IMR-90 (cell line): Measurements from ENCODE around the gene SCN10A. TPM values are rescaled to one million over a fixed set of nuclear protein-coding genes. Genes with fewer than 3 reads are reported as not detected.

ENCODE experiments used
- ATAC-seq: fragments of 200-7000 bp; cut with Tn5 transposase; 2 replicates; pipeline ENCODE4 v1.9.1; 2020; ENCODE audit warnings: low read depth, mild to moderate bottlenecking, moderate library complexity
- BruUV-seq: library from RNA; stranded (reverse); fragments of 400-500 nt; replicated peaks from 2 replicates; lab custom pipeline; 2021; lab: Mats Ljungman, UMichigan
- CTCF ChIA-PET: fragments of 300-600 bp; formaldehyde crosslinking; extraction: SDS; loops from one replicate; lab custom pipeline; 2021; ENCODE audit warnings: antibody characterized with exemption; lab: Yijun Ruan, JAX
- POLR2A ChIA-PET: fragments of 300-600 bp; sonication (Branson Sonifier 250); formaldehyde crosslinking; loops from one replicate; lab custom pipeline; 2022; ENCODE audit warnings: antibody characterized with exemption; ENCODE audit not compliant: unreplicated experiment; lab: Charles Lee
- DNase-seq: peaks from one replicate; pipeline ENCODE4 v3.0.0; 2013
- H2AFZ ChIP-seq: replicated peaks from 2 replicates; pipeline ENCODE3; 2013; ENCODE audit warnings: low read length, mild to moderate bottlenecking; ENCODE audit not compliant: poor library complexity
- H2AK5ac ChIP-seq: 2 replicates; pipeline ENCODE4 v1.6.1; 2013; ENCODE audit warnings: low read depth, low read length, inconsistent platforms
- H2AK9ac ChIP-seq: replicated peaks from 2 replicates; pipeline ENCODE3; 2013; ENCODE audit warnings: mild to moderate bottlenecking, low read depth, low read length, moderate library complexity; ENCODE audit not compliant: poor library complexity
- H2BK120ac ChIP-seq: 2 replicates; pipeline ENCODE4 v1.6.1; 2013; ENCODE audit warnings: low read depth, low read length, inconsistent platforms
- H2BK15ac ChIP-seq: 3 replicates; pipeline ENCODE4 v1.6.1; 2013; ENCODE audit warnings: low read depth, low read length, inconsistent platforms
- H2BK20ac ChIP-seq: 2 replicates; pipeline ENCODE4 v1.6.1; 2013; ENCODE audit warnings: low read depth, mild to moderate bottlenecking, inconsistent platforms, low read length, moderate library complexity
- H2BK5ac ChIP-seq: 2 replicates; pipeline ENCODE4 v1.6.1; 2013; ENCODE audit warnings: mild to moderate bottlenecking, low read depth, low read length, inconsistent platforms; ENCODE audit not compliant: poor library complexity, severe bottlenecking
- H3K14ac ChIP-seq: replicated peaks from 2 replicates; pipeline ENCODE4 v1.6.1; 2013; ENCODE audit warnings: low read depth, low read length, inconsistent platforms
- H3K18ac ChIP-seq: 2 replicates; pipeline ENCODE4 v1.6.1; 2013; ENCODE audit warnings: low read depth, low read length, control low read depth
- H3K23ac ChIP-seq: 2 replicates; pipeline ENCODE4 v1.6.1; 2013; ENCODE audit warnings: low read depth, low read length, inconsistent platforms
- H3K27ac ChIP-seq: 2 replicates; pipeline ENCODE4 v1.5.1; 2013; ENCODE audit warnings: mild to moderate bottlenecking, control low read depth, low read length; ENCODE audit not compliant: insufficient read depth
- H3K27me3 ChIP-seq: 2 replicates; pipeline ENCODE4 v1.6.1; 2013; ENCODE audit warnings: low read length; ENCODE audit not compliant: control insufficient read depth, insufficient read depth
- H3K36me3 ChIP-seq: 2 replicates; pipeline ENCODE4 v1.6.1; 2013; ENCODE audit warnings: low read length, mixed read lengths; ENCODE audit not compliant: control insufficient read depth, insufficient read depth
- H3K4ac ChIP-seq: 2 replicates; pipeline ENCODE4 v1.6.1; 2013; ENCODE audit warnings: low read depth, low read length, inconsistent platforms
- H3K4me1 ChIP-seq: 2 replicates; pipeline ENCODE4 v1.6.1; 2013; ENCODE audit warnings: low read length, mixed read lengths; ENCODE audit not compliant: control insufficient read depth, insufficient read depth
- H3K4me2 ChIP-seq: 2 replicates; pipeline ENCODE4 v1.6.1; 2013; ENCODE audit warnings: low read depth, mild to moderate bottlenecking, control low read depth, low read length, moderate library complexity
- H3K4me3 ChIP-seq: 2 replicates; pipeline ENCODE4 v1.5.1; 2013; ENCODE audit warnings: low read depth, mild to moderate bottlenecking, control low read depth, low read length, moderate library complexity; ENCODE audit not compliant: insufficient read depth
- H3K56ac ChIP-seq: 2 replicates; pipeline ENCODE4 v1.6.1; 2013; ENCODE audit warnings: low read length, inconsistent platforms; ENCODE audit not compliant: insufficient read depth; ENCODE audit errors: extremely low read depth
- H3K79me1 ChIP-seq, 2 experiments: 2 replicates each; pipeline ENCODE4 v1.6.1; 2013; ENCODE audit warnings: low read length in 2 of 2, inconsistent platforms in 1 of 2, low read depth in 1 of 2
- H3K9ac ChIP-seq: 2 replicates; pipeline ENCODE4 v1.6.1; 2013; ENCODE audit warnings: low read depth, low read length, control low read depth
- H3K9me1 ChIP-seq: 2 replicates; pipeline ENCODE4 v1.6.1; 2013; ENCODE audit warnings: low read length, inconsistent platforms; ENCODE audit not compliant: insufficient read depth
- H3K9me3 ChIP-seq: 2 replicates; pipeline ENCODE4 v1.6.1; 2013; ENCODE audit warnings: low read length; ENCODE audit not compliant: control insufficient read depth, insufficient read depth
- H4K20me1 ChIP-seq: 2 replicates; pipeline ENCODE4 v1.6.1; 2013; ENCODE audit warnings: low read length, inconsistent platforms; ENCODE audit not compliant: insufficient read depth
- H4K5ac ChIP-seq: 2 replicates; pipeline ENCODE4 v1.6.1; 2013; ENCODE audit warnings: mild to moderate bottlenecking, low read depth, low read length, control low read depth
- H4K8ac ChIP-seq, 2 experiments: 2 replicates each; pipeline ENCODE4 v1.6.1; 2013; ENCODE audit warnings: low read depth in 2 of 2, low read length in 2 of 2, control low read depth in 1 of 2, inconsistent platforms in 1 of 2
- H4K91ac ChIP-seq: 2 replicates; pipeline ENCODE4 v1.6.1; 2013; ENCODE audit warnings: low read depth, low read length, inconsistent platforms; ENCODE audit not compliant: insufficient read depth
- BHLHE40 ChIP-seq: fragments of 150-350 bp; IDR thresholded peaks from 2 replicates; pipeline ENCODE4 v1.6.1; 2016; ENCODE audit warnings: mild to moderate bottlenecking, low read depth, low read length
- CEBPB ChIP-seq: IDR thresholded peaks from 2 replicates; pipeline ENCODE4 v1.6.1; 2012; ENCODE audit warnings: low read depth, low read length, improper control_type of control experiment
- CHD1 ChIP-seq: IDR thresholded peaks from 2 replicates; pipeline ENCODE4 v1.6.1; 2012; ENCODE audit warnings: low read depth, low read length, improper control_type of control experiment
- MAFK ChIP-seq: IDR thresholded peaks from 2 replicates; pipeline ENCODE4 v1.6.1; 2012; ENCODE audit warnings: low read depth, low read length, improper control_type of control experiment
- MAZ ChIP-seq: IDR thresholded peaks from 2 replicates; pipeline ENCODE4 v1.6.1; 2012; ENCODE audit warnings: low read depth, mild to moderate bottlenecking, low read length, improper control_type of control experiment, moderate library complexity, borderline replicate concordance
- MXI1 ChIP-seq: IDR thresholded peaks from 2 replicates; pipeline ENCODE4 v1.6.1; 2012; ENCODE audit warnings: low read depth, mild to moderate bottlenecking, low read length, moderate library complexity, borderline replicate concordance
- NFE2L2 ChIP-seq: fragments of 150-350 bp; IDR thresholded peaks from 2 replicates; pipeline ENCODE4 v1.6.1; 2016; ENCODE audit warnings: low read depth, mild to moderate bottlenecking, low read length
- POLR2A ChIP-seq: IDR thresholded peaks from 2 replicates; pipeline ENCODE4 v1.6.1; 2012; ENCODE audit warnings: mild to moderate bottlenecking, low read depth, low read length
- RAD21 ChIP-seq: IDR thresholded peaks from 2 replicates; pipeline ENCODE4 v1.6.1; 2012; ENCODE audit warnings: low read length, improper control_type of control experiment
- RCOR1 ChIP-seq: IDR thresholded peaks from 2 replicates; pipeline ENCODE4 v1.6.1; 2012; ENCODE audit warnings: mild to moderate bottlenecking, low read length, improper control_type of control experiment; ENCODE audit not compliant: insufficient replicate concordance
- SMC3 ChIP-seq: fragments of 150-350 bp; IDR thresholded peaks from 2 replicates; pipeline ENCODE4 v1.6.1; 2016; ENCODE audit warnings: low read depth, mild to moderate bottlenecking, antibody characterized with exemption, low read length, moderate library complexity
- USF2 ChIP-seq: fragments of 150-350 bp; IDR thresholded peaks from 2 replicates; pipeline ENCODE4 v1.6.1; 2017; ENCODE audit warnings: mild to moderate bottlenecking, antibody characterized with exemption, low read length, low read depth
- WGBS, 2 experiments: methylation state at CpG; one replicate each; pipeline versions ENCODE4 v1.1.5 to v1.1.7; 2013; ENCODE audit warnings: missing lambda C conversion rate in 2 of 2; ENCODE audit not compliant: insufficient read length in 1 of 2; ENCODE audit errors: extremely low coverage in 2 of 2; 5-methylcytosine and 5-hydroxymethylcytosine counted together
- dilution Hi-C: fragments of 300-500 bp; cut with HindIII; formaldehyde crosslinking; loops from one replicate; pipeline ENCODE4 v1.14.3; 2018; ENCODE audit warnings: low sequenced_read_pairs; ENCODE audit not compliant: unreplicated experiment
- in situ Hi-C: fragments of 300-500 bp; cut with MboI; formaldehyde crosslinking; loops from 3 replicates; pipeline ENCODE4 v1.14.3; 2019; ENCODE audit warnings: low sequenced_read_pairs, inconsistent platforms, mixed read lengths
- intact Hi-C: fragments of 100-400 bp; cut with micrococcal nuclease; formaldehyde crosslinking; loops from 2 replicates; pipeline ENCODE4 v1.10.0; 2022
- polyA plus RNA-seq, 3 experiments: library from polyadenylated mRNA; depleted of rRNA; stranded (reverse); fragments of >200 nt; gene quantifications; 2 replicates each; pipeline ENCODE4 v1.2.3, GENCODE V29; 2012; ENCODE audit warnings: low replicate concordance in 1 of 3
- total RNA-seq: library from RNA; depleted of rRNA; stranded (reverse); fragments of >200 nt; gene quantifications from 2 replicates; pipeline ENCODE4 v1.2.3, GENCODE V29; 2012
- TF ChIP-seq, protein P1 (sequence below): fragments of 150-350 bp; IDR thresholded peaks from 2 replicates; pipeline ENCODE4 v1.6.1; 2016; ENCODE audit warnings: low read depth, mild to moderate bottlenecking, low read length, moderate library complexity, borderline replicate concordance

Gene SCN10A
- total and polyA plus RNA-seq, 2 of the 4 experiments (the other 2 are of a cell fraction), result not detected

GRCh38 chr3:38738630-38739395, 77.2 kb downstream of the SCN10A start (continued):
- TF ChIP-seq SMC3 (peak; percentile 55), NFE2L2 (no peak)

GRCh38 chr3:38731522-38731921, 84.5 kb downstream of the SCN10A start:
- H2AK5ac ChIP-seq, result no peak overlapping the region
- no peak overlapping the region for H2BK5ac ChIP-seq
- H3K36me3 ChIP-seq, result no peaks in the 10 kb centered on the region
- ChIA-PET CTCF (interaction anchor here (0.6 kb wide), 1 partner anchor 166 kb away, joined by 3 read pairs; no protein-coding TSS in a partner anchor), POLR2A (no interaction called here)
- H3K18ac ChIP-seq, result no peak overlapping the region; the same call in 1 of the 2 replicates
- WGBS, 2 experiments, result 60% methylated on average over 1 of the region's 3 CpGs; no CpG with 5 or more reads in 1 of the 2 experiments
- no peak overlapping the region for H3K14ac ChIP-seq
- in situ Hi-C loops, result loop anchor here (10.0 kb wide), 1 partner anchor 103 kb away; no protein-coding TSS in a partner anchor
- no peak overlapping the region for H3K23ac ChIP-seq
- dilution Hi-C loops, result no loop called here
- no peak overlapping the region for H2AFZ ChIP-seq
- no peak overlapping the region for H4K8ac ChIP-seq
- no peak overlapping the region for H3K4ac ChIP-seq
- H3K27me3 ChIP-seq, result no peaks in the 10 kb centered on the region; the same call in 1 of the 2 replicates
- intact Hi-C loops, result loop anchor here (10.0 kb wide), 1 partner anchor 207 kb away; no protein-coding TSS in a partner anchor
- no peak overlapping the region for H4K91ac ChIP-seq
- peaks cover 6% of the 10 kb centered on the region; the same call in 1 of the 2 replicates for H3K4me1 ChIP-seq
- no peak overlapping the region for H3K4me2 ChIP-seq
- no peaks in the 10 kb centered on the region for H4K20me1 ChIP-seq
- peak overlapping the region; percentile 42; the same call in 1 of the 2 replicates for H2BK120ac ChIP-seq
- H3K4me3 ChIP-seq, result no peak overlapping the region
- peak overlapping the region; percentile 43 for H2BK20ac ChIP-seq
- H3K9me1 ChIP-seq, result peaks cover 9% of the 10 kb centered on the region
- H3K27ac ChIP-seq, result no peak overlapping the region
- no peak overlapping the region for H3K56ac ChIP-seq
- no peak overlapping the region for H3K9ac ChIP-seq
- no TSS peak for BruUV-seq
- H2AK9ac ChIP-seq, result no peak overlapping the region
- H3K9me3 ChIP-seq, result no peaks in the 10 kb centered on the region
- 0 out of 3 replicates have a peak overlapping the region, but pooled peaks have one; percentile 30 for H2BK15ac ChIP-seq
- H4K5ac ChIP-seq, result no peak overlapping the region
- peak; percentile 61 for DNase-seq
- no peaks in the 10 kb centered on the region for H3K79me1 ChIP-seq
- no peak for ATAC-seq
- TF ChIP-seq BHLHE40 (no peak), NFE2L2 (no peak), CEBPB (no peak), CHD1 (no peak), MAZ (no peak), USF2 (no peak), MAFK (no peak), POLR2A (no peak), SMC3 (no peak), RAD21 (no peak), RCOR1 (no peak), MXI1 (no peak)
- TF ChIP-seq, protein P1, sequence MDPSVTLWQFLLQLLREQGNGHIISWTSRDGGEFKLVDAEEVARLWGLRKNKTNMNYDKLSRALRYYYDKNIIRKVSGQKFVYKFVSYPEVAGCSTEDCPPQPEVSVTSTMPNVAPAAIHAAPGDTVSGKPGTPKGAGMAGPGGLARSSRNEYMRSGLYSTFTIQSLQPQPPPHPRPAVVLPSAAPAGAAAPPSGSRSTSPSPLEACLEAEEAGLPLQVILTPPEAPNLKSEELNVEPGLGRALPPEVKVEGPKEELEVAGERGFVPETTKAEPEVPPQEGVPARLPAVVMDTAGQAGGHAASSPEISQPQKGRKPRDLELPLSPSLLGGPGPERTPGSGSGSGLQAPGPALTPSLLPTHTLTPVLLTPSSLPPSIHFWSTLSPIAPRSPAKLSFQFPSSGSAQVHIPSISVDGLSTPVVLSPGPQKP, result no peak
